Activated CD8-positive, alpha-beta T cell treated with anti-CD3 and anti-CD28 coated beads for 36 hours (primary cell): ENCODE data around the gene ANO1. TPM values are rescaled to one million over a fixed set of nuclear protein-coding genes. Genes with fewer than 3 reads are reported as not detected.

Experiments used
- ATAC-seq: fragments of 200-7000 bp; cut with Tn5 transposase; one replicate; pipeline ENCODE4 v1.10.0; 2021; ENCODE audit warnings: mild to moderate bottlenecking, moderate library complexity
- CTCF ChIA-PET: fragments of 350-600 bp; sonication (Branson Sonifier 250); formaldehyde crosslinking; loops from one replicate; lab custom pipeline; 2021; ENCODE audit warnings: antibody characterized with exemption; lab: Charles Lee
- POLR2A ChIA-PET: fragments of 350-600 bp; sonication (Branson Sonifier 250); formaldehyde crosslinking; loops from one replicate; lab custom pipeline; 2021; ENCODE audit warnings: antibody characterized with exemption; lab: Charles Lee
- DNase-seq: peaks from one replicate; pipeline ENCODE4 v3.0.0-alpha.2; 2020
- H3K27ac Mint-ChIP-seq: one replicate; pipeline ENCODE4 v1.8.0; 2021; ENCODE audit warnings: mild to moderate bottlenecking, mixed read lengths
- H3K27me3 Mint-ChIP-seq: one replicate; pipeline ENCODE4 v1.8.0; 2021; ENCODE audit warnings: mixed read lengths
- H3K36me3 Mint-ChIP-seq: one replicate; pipeline ENCODE4 v1.8.0; 2021; ENCODE audit warnings: low read depth, mixed read lengths
- H3K4me1 Mint-ChIP-seq: one replicate; pipeline ENCODE4 v1.8.0; 2021; ENCODE audit warnings: low read depth, mixed read lengths
- H3K4me3 Mint-ChIP-seq: one replicate; pipeline ENCODE4 v1.8.0; 2021; ENCODE audit warnings: mild to moderate bottlenecking, moderate library complexity, mixed read lengths
- H3K9me3 Mint-ChIP-seq: one replicate; pipeline ENCODE4 v1.8.0; 2021; ENCODE audit warnings: mixed read lengths
- intact Hi-C: fragments of 100-400 bp; cut with micrococcal nuclease; formaldehyde crosslinking; loops from one replicate; pipeline ENCODE4 v1.10.0; 2022
- total RNA-seq, 2 experiments: library from RNA; stranded (reverse); gene quantifications; one replicate each; pipeline ENCODE4 v1.2.3, GENCODE V29; 2021
- TF ChIP-seq, protein P1 (sequence below): fragments of 200-600 bp; IDR thresholded peaks from one replicate; pipeline ENCODE4 v1.8.0; 2022; ENCODE audit warnings: antibody characterized with exemption, mild to moderate bottlenecking

ANO1 gene
- total RNA-seq, 2 experiments from 2014 or later, result not detected

DNA sequence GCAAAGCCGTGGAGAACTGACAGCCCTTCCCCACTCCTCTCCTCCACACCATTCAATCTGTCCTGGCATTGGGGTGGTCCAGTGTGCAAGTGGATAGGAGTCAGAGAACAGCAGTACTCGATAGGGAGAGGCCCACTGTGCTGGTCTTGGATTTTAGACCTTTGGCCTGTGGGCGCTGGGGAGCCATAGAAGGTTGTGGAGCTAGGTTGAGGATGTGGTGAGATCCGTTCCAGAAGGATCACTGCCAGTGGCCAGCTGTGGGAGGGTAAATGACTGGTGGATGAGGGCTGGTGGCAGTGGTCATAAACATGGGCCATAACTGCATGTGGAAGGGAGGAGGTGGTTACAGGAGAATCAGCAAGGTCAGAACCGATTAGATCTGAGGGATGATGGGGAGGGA lies 28.6 kb downstream of the ANO1 start:
- intact Hi-C loops, result no loop called here
- TF ChIP-seq, protein P1, sequence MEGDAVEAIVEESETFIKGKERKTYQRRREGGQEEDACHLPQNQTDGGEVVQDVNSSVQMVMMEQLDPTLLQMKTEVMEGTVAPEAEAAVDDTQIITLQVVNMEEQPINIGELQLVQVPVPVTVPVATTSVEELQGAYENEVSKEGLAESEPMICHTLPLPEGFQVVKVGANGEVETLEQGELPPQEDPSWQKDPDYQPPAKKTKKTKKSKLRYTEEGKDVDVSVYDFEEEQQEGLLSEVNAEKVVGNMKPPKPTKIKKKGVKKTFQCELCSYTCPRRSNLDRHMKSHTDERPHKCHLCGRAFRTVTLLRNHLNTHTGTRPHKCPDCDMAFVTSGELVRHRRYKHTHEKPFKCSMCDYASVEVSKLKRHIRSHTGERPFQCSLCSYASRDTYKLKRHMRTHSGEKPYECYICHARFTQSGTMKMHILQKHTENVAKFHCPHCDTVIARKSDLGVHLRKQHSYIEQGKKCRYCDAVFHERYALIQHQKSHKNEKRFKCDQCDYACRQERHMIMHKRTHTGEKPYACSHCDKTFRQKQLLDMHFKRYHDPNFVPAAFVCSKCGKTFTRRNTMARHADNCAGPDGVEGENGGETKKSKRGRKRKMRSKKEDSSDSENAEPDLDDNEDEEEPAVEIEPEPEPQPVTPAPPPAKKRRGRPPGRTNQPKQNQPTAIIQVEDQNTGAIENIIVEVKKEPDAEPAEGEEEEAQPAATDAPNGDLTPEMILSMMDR, result no peak
- Mint-ChIP-seq H3K27ac (no peak overlapping the region), H3K4me1 (peaks cover 4% of the 10 kb centered on the region), H3K27me3 (peaks cover 5% of the 10 kb centered on the region), H3K36me3 (no peaks in the 10 kb centered on the region), H3K9me3 (no peaks in the 10 kb centered on the region), H3K4me3 (no peak overlapping the region)
- CTCF ChIA-PET, result no interaction called here
- POLR2A ChIA-PET, result no interaction called here
- DNase-seq (no peak), ATAC-seq (no peak)

DNA sequence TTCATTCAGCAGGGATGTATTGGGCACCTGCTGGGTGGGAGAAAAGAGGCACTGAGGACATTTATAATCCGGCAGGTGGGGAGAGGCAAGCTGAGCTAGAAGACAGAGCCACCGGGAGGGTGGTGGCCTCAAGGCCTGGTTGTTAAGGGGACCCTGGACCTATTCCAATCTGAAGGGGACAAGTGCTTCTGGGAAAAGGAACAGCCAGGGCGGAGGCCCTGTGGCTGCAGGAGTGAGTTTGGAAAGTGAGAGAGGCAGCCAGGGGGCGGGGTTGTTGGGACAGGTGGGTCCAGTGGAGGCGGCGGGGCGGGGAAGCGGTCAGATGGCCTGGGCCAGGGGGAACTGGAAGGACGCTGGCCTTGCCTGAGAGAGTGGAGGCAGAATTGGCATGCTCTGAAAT lies 29.1 kb downstream of the ANO1 start:
- H3K36me3 Mint-ChIP-seq, result no peaks in the 10 kb centered on the region
- intact Hi-C loops, result no loop called here
- ATAC-seq (no peak), DNase-seq (no peak)
- H3K9me3 Mint-ChIP-seq, result no peaks in the 10 kb centered on the region
- TF ChIP-seq, protein P1, result no peak
- CTCF ChIA-PET, result no interaction called here
- no peak overlapping the region for H3K27ac Mint-ChIP-seq
- peaks cover 4% of the 10 kb centered on the region for H3K4me1 Mint-ChIP-seq
- peaks cover 5% of the 10 kb centered on the region for H3K27me3 Mint-ChIP-seq
- POLR2A ChIA-PET, result no interaction called here
- H3K4me3 Mint-ChIP-seq, result no peak overlapping the region

DNA sequence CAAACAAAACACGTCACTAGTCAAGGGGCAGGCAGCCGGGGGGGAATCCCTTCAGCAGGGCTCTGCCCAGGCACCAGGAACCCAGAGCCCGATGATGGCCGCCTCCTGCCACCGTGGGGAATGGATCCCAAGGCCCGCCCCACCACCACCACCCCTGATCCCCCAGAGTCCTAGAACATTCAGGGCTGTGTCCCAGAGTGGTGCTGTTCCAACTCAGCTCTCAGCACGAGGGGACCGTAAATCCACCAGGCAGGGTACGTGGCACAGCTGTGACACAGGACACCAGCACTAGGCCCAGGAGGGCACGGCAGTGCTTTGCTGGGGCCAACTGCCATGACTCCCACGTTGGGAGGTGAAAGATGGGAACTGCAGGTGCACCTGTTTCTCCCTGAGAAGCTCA lies 29.6 kb downstream of the ANO1 start:
- ChIA-PET CTCF (no interaction called here), POLR2A (no interaction called here)
- intact Hi-C loops, result no loop called here
- ATAC-seq (no peak), DNase-seq (no peak)
- no peaks in the 10 kb centered on the region for H3K36me3 Mint-ChIP-seq
- TF ChIP-seq, protein P1, result no peak
- H3K27ac Mint-ChIP-seq, result no peak overlapping the region
- H3K27me3 Mint-ChIP-seq, result peaks cover 5% of the 10 kb centered on the region
- H3K4me1 Mint-ChIP-seq, result peaks cover 4% of the 10 kb centered on the region
- no peaks in the 10 kb centered on the region for H3K9me3 Mint-ChIP-seq
- no peak overlapping the region for H3K4me3 Mint-ChIP-seq

DNA sequence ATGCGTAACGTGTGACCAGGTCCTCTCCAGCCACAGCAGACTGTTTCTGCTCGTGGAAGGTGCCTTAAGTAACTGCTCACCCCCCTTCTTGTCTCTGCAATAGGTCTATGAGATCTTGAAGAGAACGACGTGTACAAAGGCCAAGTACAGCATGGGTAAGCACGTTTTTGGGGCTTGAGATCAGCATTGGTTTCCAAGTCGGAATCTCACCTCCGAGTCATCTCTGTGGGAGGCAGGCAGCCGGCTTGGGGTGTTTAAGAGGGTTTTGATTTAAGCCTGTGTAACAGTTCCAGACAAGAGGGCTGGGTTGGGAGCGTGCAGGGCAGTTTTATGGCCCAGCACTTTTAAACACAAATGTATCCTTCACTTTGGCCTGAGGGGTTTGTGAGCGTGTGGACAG lies 30.1 kb downstream of the ANO1 start:
- ChIA-PET POLR2A (no interaction called here), CTCF (no interaction called here)
- ATAC-seq (no peak), DNase-seq (no peak)
- Mint-ChIP-seq H3K4me3 (no peak overlapping the region), H3K36me3 (no peaks in the 10 kb centered on the region), H3K4me1 (peaks cover 4% of the 10 kb centered on the region), H3K27me3 (peaks cover 5% of the 10 kb centered on the region), H3K27ac (no peak overlapping the region), H3K9me3 (no peaks in the 10 kb centered on the region)
- TF ChIP-seq, protein P1, result no peak
- intact Hi-C loops, result no loop called here

DNA sequence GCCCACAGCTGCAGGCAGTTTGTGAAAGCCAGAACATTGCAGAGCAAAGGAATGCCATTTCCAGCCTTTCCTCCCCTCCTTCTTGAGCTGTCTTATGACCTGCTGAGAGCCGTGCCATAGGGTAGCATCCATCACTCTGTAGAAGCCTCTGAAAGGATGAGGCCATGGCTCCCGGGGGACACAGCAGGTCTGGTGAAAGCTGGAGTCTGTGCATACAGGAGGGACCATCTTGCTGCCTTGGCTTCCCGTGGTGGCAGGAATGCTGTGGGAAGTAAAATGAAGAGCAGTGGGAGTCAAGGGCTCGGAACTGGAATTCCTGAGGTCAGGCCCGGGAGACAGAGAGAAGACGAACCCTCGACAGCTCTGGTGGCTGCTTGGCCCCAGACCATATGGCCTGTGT lies 30.9 kb downstream of the ANO1 start:
- Mint-ChIP-seq H3K9me3 (no peaks in the 10 kb centered on the region), H3K27me3 (peaks cover 5% of the 10 kb centered on the region), H3K27ac (no peak overlapping the region), H3K4me3 (no peak overlapping the region), H3K36me3 (no peaks in the 10 kb centered on the region), H3K4me1 (peaks cover 4% of the 10 kb centered on the region)
- ATAC-seq (no peak), DNase-seq (no peak)
- TF ChIP-seq, protein P1, result no peak
- ChIA-PET CTCF (no interaction called here), POLR2A (no interaction called here)
- intact Hi-C loops, result no loop called here
